ENCODE results near the gene HMCN2.

GRCh38 chr9:130286072-130286770, 20.7 kb downstream of the HMCN2 start:
- TF ChIP-seq NR2F2 (IDR thresholded peaks at IDR 0.05) (no peak), CTCF (IDR thresholded peaks at IDR 0.05; ENCODE audit: low read depth, low read length, missing input control) (no peak), HNF4G (IDR thresholded peaks at IDR 0.05) (no peak), RAD21 (IDR thresholded peaks at IDR 0.05) (no peak), SP1 (IDR thresholded peaks at IDR 0.05) (no peak), RXRA (IDR thresholded peaks at IDR 0.05) (no peak), REST (IDR thresholded peaks at IDR 0.05) (no peak), TAF1 (conservative IDR thresholded peaks at IDR 0.05) (no peak), ATF3 (IDR thresholded peaks at IDR 0.05) (no peak)
- TF ChIP-seq, protein P1, sequence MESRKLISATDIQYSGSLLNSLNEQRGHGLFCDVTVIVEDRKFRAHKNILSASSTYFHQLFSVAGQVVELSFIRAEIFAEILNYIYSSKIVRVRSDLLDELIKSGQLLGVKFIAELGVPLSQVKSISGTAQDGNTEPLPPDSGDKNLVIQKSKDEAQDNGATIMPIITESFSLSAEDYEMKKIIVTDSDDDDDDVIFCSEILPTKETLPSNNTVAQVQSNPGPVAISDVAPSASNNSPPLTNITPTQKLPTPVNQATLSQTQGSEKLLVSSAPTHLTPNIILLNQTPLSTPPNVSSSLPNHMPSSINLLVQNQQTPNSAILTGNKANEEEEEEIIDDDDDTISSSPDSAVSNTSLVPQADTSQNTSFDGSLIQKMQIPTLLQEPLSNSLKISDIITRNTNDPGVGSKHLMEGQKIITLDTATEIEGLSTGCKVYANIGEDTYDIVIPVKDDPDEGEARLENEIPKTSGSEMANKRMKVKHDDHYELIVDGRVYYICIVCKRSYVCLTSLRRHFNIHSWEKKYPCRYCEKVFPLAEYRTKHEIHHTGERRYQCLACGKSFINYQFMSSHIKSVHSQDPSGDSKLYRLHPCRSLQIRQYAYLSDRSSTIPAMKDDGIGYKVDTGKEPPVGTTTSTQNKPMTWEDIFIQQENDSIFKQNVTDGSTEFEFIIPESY (IDR thresholded peaks at IDR 0.05): no peak

Measured in liver (tissue), 3 donors.